Amygdala (tissue), 56 donors: ENCODE measurements around the gene NRG3.
"Not testable (repeated sequence)": the region's sequence is repeated elsewhere in the genome, so short reads cannot be mapped to it uniquely, and the experiment has no call there.

Source experiments
- DNase-seq, 56 donors: peaks; one replicate each; lab custom pipeline; 2025; lab: John Stamatoyannopoulos, UW

The NRG3 gene

DNA sequence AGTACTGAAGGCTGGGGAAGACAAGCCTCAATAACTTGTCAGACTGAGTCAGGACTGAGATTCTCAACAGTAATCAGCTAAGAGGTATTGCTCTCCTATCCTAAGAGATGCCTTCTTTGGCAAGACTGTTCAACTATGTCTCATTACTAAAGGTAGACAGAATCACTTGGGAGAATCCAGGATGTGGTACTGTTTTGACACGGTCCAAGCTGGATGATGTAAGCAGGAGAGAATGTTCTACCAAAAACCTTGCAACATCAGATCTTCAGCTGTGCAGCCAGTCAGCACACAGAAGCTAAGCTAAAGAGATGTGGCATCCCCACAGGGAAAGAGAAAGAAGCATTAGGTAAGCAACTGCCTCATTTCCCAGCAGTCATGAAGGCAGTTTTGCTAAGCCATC, 391.4 kb downstream of the NRG3 start:
- no peak for DNase-seq

DNA sequence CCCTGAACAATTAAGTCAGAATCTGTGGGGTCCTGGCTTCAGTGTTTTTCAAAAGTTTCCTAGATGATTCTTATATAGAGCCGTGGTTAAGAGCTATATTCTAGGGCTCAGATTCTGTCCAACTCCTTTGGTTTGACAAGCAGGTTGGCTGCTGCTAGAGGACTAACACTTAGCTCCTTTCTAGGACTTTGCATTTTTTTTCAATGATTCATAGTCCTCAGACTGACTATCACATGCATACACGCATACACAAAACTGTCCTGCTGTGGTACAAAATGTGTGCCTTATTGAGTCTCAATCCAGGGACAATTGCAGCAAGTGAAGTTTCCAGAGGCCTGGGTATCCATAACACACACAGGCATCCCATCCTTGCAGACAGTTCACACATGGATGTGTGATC, 392.0 kb downstream of the NRG3 start:
- DNase-seq: no peak

GRCh38 chr10:82267465-82267864, 392.5 kb downstream of the NRG3 start:
- peak in 2 of 56 donors; percentile 1 to 37 for DNase-seq

GRCh38 chr10:82267960-82268359, 393.0 kb downstream of the NRG3 start:
- DNase-seq: no peak

- DNase-seq: no peak
Measured at GRCh38 chr10:82277591-82277990, 402.6 kb downstream of the NRG3 start.

DNA sequence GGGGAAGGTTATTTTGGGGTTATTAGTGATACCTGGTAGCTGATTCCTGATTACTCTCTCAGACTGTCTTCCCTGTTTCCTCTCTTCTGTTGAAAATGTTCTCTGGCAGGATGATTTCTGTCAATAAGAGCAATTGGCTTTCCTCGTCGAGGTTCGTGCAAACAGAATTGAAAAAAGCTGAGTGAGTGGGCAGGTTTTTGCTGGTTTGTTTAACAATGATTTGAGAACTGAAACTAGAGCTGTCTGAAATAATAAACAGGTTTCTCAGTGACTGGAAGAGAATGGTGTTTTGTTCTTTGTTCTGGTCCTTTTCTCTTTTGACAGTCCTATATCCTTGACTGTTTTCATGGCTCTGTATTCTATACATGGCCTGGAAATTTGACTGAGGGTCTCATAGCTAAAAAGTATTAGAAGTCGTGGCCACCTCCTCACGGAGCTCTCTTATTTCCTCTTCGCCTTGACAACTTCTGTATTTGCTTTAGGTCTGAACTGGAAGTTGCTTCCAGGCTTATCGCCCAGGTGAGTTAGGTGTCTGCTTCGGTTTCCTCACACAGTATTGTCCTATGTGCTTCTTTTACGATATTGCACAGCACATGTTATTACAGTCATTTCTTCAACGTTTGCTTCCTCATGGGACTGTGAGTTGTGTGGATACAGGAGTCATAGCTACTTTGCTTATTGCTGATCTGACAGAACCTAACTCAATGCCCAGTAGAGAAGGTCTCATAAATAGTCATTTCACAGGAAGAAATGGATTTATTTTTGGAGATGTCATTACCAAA, 403.6 kb downstream of the NRG3 start:
- no peak for DNase-seq

GRCh38 chr10:82282782-82283456, 407.9 kb downstream of the NRG3 start:
- DNase-seq: no peak

DNA sequence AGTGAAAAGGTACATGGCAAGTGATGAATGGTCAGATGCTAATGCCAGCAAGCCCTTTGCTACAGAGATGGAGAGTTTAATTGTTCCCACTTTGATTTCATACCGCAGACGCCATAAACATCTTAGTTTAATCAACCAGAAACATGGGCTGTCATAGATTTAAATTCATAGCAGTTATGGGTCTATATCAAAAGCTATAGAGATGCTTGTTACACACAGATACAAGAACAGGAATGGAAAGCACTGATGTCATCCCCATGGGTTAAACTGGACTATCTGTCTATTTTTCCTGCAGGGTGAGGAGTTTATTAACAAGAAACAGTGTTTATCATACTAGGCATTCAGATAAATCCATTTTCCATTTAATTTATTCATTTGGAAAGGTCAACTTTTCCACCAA, 409.2 kb downstream of the NRG3 start:
- DNase-seq: no peak

- DNase-seq: no peak
Measured at GRCh38 chr10:82288461-82288881, 413.5 kb downstream of the NRG3 start.

GRCh38 chr10:82289945-82290344, 415.0 kb downstream of the NRG3 start:
- DNase-seq: no peak

GRCh38 chr10:82294874-82295378, 419.9 kb downstream of the NRG3 start:
- DNase-seq: no peak

DNA sequence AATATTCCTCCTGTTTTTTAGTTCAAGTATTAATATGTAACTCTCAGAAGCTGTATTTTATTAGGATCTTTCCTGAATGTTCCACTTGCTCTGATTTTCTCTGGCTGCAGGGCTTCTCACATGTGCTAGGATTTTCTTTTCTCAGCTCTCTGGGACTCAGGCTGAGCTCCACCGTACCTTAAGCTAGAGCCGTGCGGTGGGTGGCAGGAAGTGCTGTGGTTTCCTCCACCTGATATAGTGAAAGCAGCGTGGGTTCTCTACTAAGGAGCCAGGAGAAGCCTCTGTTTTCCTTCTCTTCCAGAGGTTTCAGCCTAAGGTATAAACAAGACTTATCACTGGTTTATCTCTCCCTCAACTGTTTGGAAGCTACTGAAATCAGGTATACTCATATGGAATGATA, 433.6 kb downstream of the NRG3 start:
- DNase-seq: no peak

DNA sequence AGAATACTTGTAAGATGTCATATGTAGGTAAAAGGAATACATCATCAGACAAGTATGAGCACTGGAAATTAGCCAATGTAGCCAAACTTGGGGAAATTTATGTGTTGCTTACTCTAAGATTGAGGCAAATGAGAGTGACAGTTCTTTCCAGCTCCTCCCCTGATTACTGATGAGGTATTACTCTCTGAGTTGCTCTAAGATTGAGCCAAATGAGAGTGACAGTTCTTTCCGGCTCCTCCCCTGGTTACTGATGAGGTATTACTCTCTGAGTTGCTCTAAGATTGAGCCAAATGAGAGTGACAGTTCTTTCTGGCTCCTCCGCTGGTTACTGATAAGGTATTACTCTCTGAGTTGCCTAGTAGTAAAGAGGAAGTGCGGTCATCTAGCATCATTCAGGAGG, 435.8 kb downstream of the NRG3 start:
- no peak for DNase-seq

GRCh38 chr10:82313401-82313800, 438.4 kb downstream of the NRG3 start:
- DNase-seq: no peak

GRCh38 chr10:82318534-82318933, 443.5 kb downstream of the NRG3 start:
- peak in 3 of 56 donors; percentile 1 to 19 (median 2) for DNase-seq

GRCh38 chr10:82319074-82319473, 444.1 kb downstream of the NRG3 start:
- peak in 3 of 56 donors; percentile 2 to 3 (median 2) for DNase-seq

GRCh38 chr10:82319562-82319961, 444.6 kb downstream of the NRG3 start:
- DNase-seq: peak in 3 of 56 donors; percentile 4 to 9 (median 5)

DNA sequence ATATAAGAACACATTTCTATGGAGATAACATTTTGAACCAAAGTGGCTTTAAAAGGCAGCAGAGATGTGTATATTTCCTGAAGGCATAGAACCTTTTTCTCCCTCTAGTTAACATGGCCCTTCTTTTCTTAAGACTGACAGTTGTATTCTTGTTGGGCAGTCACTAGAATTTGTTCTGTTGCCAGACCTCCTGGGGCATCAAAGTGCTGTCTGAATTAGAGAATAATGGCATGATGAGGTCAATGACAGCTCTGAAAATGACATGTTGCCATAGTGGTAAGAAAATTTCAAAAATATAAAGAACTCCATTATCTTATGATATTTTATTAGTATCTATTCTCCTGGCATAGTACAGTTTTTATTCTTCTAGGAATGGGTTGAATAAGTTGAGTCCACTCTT, 446.7 kb downstream of the NRG3 start:
- no peak for DNase-seq

DNA sequence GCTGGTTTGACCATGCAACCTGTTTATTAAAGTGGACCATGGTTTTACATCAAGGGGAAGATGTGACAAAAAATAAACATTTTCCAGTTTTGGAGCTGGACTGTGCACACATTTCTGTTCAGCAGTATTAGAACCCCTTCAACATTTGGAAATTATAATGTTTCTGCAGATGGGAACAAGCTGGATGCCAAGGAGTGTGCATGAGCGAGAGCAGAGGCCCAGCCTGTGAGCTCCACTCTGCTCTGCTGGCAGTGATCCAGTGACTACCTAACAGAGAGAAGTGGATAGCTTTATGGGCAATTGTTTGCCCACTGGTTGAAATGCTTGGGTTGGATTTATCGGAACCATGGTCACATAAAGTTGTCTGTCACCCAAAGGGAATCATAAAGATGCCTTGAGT, 456.7 kb downstream of the NRG3 start:
- DNase-seq: peak in 1 of 56 donors; percentile 11

DNA sequence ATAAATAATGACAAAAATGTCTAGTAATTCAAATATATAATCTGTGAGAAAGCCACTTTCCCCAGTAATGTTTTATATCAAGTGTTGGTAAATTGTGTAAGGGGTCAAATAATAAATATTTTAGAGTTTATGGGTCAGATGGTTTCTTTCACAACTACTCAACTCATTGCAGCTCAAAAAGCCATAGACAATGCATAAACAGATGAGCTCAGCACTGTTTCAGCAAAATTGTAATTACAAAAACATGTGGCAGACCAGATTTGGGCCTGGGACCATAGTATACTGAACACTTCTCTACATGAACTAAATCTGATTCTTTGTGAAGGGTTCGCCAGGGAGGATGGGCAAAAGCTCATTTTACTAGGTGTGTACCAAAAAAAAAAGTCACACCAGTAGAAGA, 460.8 kb downstream of the NRG3 start:
- no peak for DNase-seq

- DNase-seq: no peak
Measured at GRCh38 chr10:82340166-82340565, 465.2 kb downstream of the NRG3 start.

DNA sequence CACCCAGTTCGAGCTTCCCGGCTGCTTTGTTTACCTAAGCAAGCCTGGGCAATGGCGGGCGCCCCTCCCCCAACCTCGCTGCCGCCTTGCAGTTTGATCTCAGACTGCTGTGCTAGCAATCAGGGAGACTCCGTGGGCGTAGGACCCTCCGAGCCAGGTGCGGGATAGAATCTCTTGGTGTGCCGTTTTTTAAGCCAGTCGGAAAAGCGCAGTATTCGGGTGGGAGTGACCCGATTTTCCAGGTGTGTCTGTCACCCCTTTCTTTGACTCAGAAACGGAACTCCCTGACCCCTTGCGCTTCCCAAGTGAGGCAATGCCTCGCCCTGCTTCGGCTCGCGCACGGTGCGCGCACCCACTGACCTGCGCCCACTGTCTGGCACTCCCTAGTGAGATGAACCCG, 474.6 kb downstream of the NRG3 start:
- DNase-seq: not testable (repeated sequence)
